Cardiac muscle cell (in vitro differentiated cells and primary cell): ENCODE results near the gene CLCN5. TPM values are rescaled to one million over a fixed set of nuclear protein-coding genes. Genes with fewer than 3 reads are reported as not detected.

Experiments
- DNase-seq, 2 donors: peaks; one replicate each; pipeline versions ENCODE4 v3.0.0 to v3.0.0-alpha.2; 2010 to 2017; ENCODE audit warnings: low read depth in 1 of 2, low spot score in 1 of 2
- H3K27ac ChIP-seq: fragments of 200-600 bp; sonication (generic); 2 replicates; pipeline ENCODE4 v1.5.1; 2016
- H3K27me3 ChIP-seq: fragments of 200-600 bp; sonication (generic); 2 replicates; pipeline ENCODE4 v1.6.0; 2016; ENCODE audit warnings: control low read depth
- H3K36me3 ChIP-seq: fragments of 200-600 bp; sonication (generic); 2 replicates; pipeline ENCODE4 v1.5.1; 2016; ENCODE audit warnings: control low read depth
- H3K4me1 ChIP-seq: fragments of 200-600 bp; sonication (generic); 2 replicates; pipeline ENCODE4 v1.8.1; 2017; ENCODE audit warnings: low read depth, mild to moderate bottlenecking, mixed run types
- H3K4me3 ChIP-seq: fragments of 200-600 bp; sonication (generic); 2 replicates; pipeline ENCODE4 v1.5.1; 2016; ENCODE audit warnings: mild to moderate bottlenecking
- H3K9me3 ChIP-seq: fragments of 200-600 bp; sonication (generic); 2 replicates; pipeline ENCODE4 v1.5.1; 2017; ENCODE audit warnings: low read depth, mild to moderate bottlenecking, control low read depth
- polyA plus RNA-seq: library from polyadenylated mRNA; unstranded; fragments of >200 nt; fragmentation: Nextera tagmentation; extraction: Ambion mirVana; gene quantifications from 2 replicates; pipeline ENCODE4 v1.2.1, GENCODE V29; 2016
- total RNA-seq: library from RNA; depleted of rRNA; stranded (reverse); fragments of >200 nt; gene quantifications from 2 replicates; pipeline ENCODE4 v1.2.3, GENCODE V29; 2016
- TF ChIP-seq, protein P1 (sequence below): IDR thresholded peaks from 2 replicates; pipeline ENCODE4 v1.5.1; 2012; ENCODE audit warnings: low read depth, mild to moderate bottlenecking, low read length

Gene CLCN5
- total and polyA plus RNA-seq, 2 experiments from 2014 or later = 6.6 to 16.6 TPM

- H3K27me3 ChIP-seq = no peaks in the 10 kb centered on the region
- TF ChIP-seq, protein P1, sequence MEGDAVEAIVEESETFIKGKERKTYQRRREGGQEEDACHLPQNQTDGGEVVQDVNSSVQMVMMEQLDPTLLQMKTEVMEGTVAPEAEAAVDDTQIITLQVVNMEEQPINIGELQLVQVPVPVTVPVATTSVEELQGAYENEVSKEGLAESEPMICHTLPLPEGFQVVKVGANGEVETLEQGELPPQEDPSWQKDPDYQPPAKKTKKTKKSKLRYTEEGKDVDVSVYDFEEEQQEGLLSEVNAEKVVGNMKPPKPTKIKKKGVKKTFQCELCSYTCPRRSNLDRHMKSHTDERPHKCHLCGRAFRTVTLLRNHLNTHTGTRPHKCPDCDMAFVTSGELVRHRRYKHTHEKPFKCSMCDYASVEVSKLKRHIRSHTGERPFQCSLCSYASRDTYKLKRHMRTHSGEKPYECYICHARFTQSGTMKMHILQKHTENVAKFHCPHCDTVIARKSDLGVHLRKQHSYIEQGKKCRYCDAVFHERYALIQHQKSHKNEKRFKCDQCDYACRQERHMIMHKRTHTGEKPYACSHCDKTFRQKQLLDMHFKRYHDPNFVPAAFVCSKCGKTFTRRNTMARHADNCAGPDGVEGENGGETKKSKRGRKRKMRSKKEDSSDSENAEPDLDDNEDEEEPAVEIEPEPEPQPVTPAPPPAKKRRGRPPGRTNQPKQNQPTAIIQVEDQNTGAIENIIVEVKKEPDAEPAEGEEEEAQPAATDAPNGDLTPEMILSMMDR = no peak
- no peak for DNase-seq
Measured at GRCh38 chrX:50098241-50098640, 175.8 kb downstream of the CLCN5 start.

DNA sequence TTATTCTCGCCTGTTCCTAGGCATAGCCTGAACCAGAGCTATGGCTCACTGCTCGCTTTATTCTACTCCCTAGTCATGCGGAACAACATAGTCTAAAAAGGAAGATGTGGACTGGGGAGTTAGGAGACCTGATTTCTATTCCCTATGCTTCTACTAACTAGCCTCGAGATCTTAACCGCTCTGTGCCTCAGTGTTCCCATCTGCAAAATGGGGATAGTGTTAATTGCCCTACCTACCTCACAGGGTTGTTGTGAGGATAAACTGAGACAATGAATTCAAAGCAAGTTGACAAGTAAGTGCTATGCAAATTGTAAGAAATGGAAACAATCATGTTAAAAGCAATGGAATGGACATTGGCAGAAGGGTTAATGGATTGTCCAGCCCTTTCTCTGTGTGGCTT is 176.4 kb downstream of the CLCN5 start:
- no peaks in the 10 kb centered on the region for H3K36me3 ChIP-seq
- TF ChIP-seq, protein P1 = no peak
- no peaks in the 10 kb centered on the region for H3K4me1 ChIP-seq
- H3K27ac ChIP-seq = no peak overlapping the region
- H3K9me3 ChIP-seq = no peaks in the 10 kb centered on the region
- H3K27me3 ChIP-seq = no peaks in the 10 kb centered on the region
- no peak for DNase-seq
- no peak overlapping the region for H3K4me3 ChIP-seq

More at GRCh38 chrX:50098241-50098640, 175.8 kb downstream of the CLCN5 start:
- H3K27ac ChIP-seq = no peak overlapping the region
- H3K36me3 ChIP-seq = no peaks in the 10 kb centered on the region
- H3K4me3 ChIP-seq = no peak overlapping the region
- no peaks in the 10 kb centered on the region for H3K4me1 ChIP-seq
- H3K9me3 ChIP-seq = no peaks in the 10 kb centered on the region

GRCh38 chrX:50099331-50099730 is 176.9 kb downstream of the CLCN5 start:
- DNase-seq = no peak
- Histone ChIP-seq H3K4me1 (no peaks in the 10 kb centered on the region), H3K36me3 (no peaks in the 10 kb centered on the region), H3K9me3 (no peaks in the 10 kb centered on the region), H3K27ac (no peak overlapping the region), H3K4me3 (no peak overlapping the region), H3K27me3 (no peaks in the 10 kb centered on the region)
- TF ChIP-seq, protein P1 = no peak

DNA sequence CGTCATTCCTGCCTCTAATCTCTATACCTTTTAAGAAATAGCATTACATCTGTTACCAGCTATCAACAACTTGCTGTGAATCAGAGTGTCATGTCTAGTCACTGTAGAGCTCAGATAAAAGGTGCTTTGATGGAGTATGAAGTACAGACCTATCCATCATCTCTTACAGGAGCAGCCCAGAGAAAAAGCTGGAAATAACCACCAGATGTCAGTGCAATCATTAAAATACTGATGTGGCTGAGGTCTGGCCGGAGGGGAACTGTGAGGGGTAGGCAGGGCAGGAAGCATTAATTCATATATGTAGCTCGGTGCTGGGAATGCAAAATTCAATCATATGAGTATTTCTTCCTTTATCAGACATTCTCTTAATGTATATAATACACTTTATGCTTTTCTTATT is 177.8 kb downstream of the CLCN5 start:
- peak in 1 of 2 donors; percentile 33 for DNase-seq
- TF ChIP-seq, protein P1 = peak; percentile 16
- Histone ChIP-seq H3K27ac (no peak overlapping the region), H3K4me3 (no peak overlapping the region), H3K9me3 (no peaks in the 10 kb centered on the region), H3K36me3 (no peaks in the 10 kb centered on the region), H3K27me3 (no peaks in the 10 kb centered on the region), H3K4me1 (no peaks in the 10 kb centered on the region)

- Histone ChIP-seq H3K4me1 (no peaks in the 10 kb centered on the region), H3K36me3 (no peaks in the 10 kb centered on the region), H3K9me3 (no peaks in the 10 kb centered on the region), H3K27me3 (no peaks in the 10 kb centered on the region), H3K4me3 (no peak overlapping the region), H3K27ac (no peak overlapping the region)
- TF ChIP-seq, protein P1 = no peak
- DNase-seq = no peak
Measured at GRCh38 chrX:50103176-50103575, 180.8 kb downstream of the CLCN5 start.
